DOHH2 (cell line): Measurements from ENCODE around the gene FSTL4.

Source experiments
- EZH2phosphoT487 ChIP-seq: fragments of 200-600 bp; sonication (generic); IDR thresholded peaks from 2 replicates; pipeline ENCODE4 v1.6.1; 2017; ENCODE audit warnings: borderline replicate concordance, mild to moderate bottlenecking, antibody characterized with exemption, low read length, moderate library complexity, mixed read lengths
- TF ChIP-seq, protein P1 (sequence below): fragments of 200-600 bp; sonication (generic); IDR thresholded peaks from one replicate; pipeline ENCODE4 v1.5.1; 2014; ENCODE audit warnings: antibody characterized with exemption, mild to moderate bottlenecking, low read depth, low read length; ENCODE audit not compliant: poor library complexity, severe bottlenecking

GRCh38 chr5:133368916-133369783, 243.2 kb downstream of the FSTL4 start:
- TF ChIP-seq, protein P1, sequence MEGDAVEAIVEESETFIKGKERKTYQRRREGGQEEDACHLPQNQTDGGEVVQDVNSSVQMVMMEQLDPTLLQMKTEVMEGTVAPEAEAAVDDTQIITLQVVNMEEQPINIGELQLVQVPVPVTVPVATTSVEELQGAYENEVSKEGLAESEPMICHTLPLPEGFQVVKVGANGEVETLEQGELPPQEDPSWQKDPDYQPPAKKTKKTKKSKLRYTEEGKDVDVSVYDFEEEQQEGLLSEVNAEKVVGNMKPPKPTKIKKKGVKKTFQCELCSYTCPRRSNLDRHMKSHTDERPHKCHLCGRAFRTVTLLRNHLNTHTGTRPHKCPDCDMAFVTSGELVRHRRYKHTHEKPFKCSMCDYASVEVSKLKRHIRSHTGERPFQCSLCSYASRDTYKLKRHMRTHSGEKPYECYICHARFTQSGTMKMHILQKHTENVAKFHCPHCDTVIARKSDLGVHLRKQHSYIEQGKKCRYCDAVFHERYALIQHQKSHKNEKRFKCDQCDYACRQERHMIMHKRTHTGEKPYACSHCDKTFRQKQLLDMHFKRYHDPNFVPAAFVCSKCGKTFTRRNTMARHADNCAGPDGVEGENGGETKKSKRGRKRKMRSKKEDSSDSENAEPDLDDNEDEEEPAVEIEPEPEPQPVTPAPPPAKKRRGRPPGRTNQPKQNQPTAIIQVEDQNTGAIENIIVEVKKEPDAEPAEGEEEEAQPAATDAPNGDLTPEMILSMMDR = no peak
- no peak for TF ChIP-seq EZH2phosphoT487
